ENCODE measurements around the gene EDEM1. TPM values are rescaled to one million over a fixed set of nuclear protein-coding genes. Genes with fewer than 3 reads are reported as not detected.

EDEM1 gene
- total RNA-seq, 2 experiments from 2014 or later = 137 to 138 TPM

- Mint-ChIP-seq H3K36me3 (ENCODE audit: low read depth) (no peaks in the 10 kb centered on the region), H3K27ac (no peak overlapping the region), H3K9me3 (no peaks in the 10 kb centered on the region), H3K27me3 (ENCODE audit: low read depth) (no peaks in the 10 kb centered on the region), H3K4me3 (no peak overlapping the region), H3K4me1 (ENCODE audit: low read depth) (no peaks in the 10 kb centered on the region)
- DNase-seq = no peak
- intact Hi-C loops (cut with micrococcal nuclease) = no loop called here
- CTCF ChIA-PET = no interaction called here
These were observed 80.4 kb downstream of the EDEM1 start for GRCh38 chr3:5267889-5268288.

Small RNA genes lying within 50 kb of the gene (microRNA-seq; reads per million reads assigned to microRNA genes)
- not detected for gene MIR4790 (ENCODE audit: borderline microRNAs expressed, borderline replicate concordance)

Other genes with a start within 250 kb of the EDEM1 start
- gene BHLHE40, start 208.3 kb upstream of the EDEM1 start, total RNA-seq = 10 to 100 TPM; 98.0 to 98.2 TPM
- gene ARL8B, start 65.4 kb upstream of the EDEM1 start, total RNA-seq = 10 to 100 TPM; 38.4 to 39.3 TPM